ENCODE data around the gene GPR146.
"Not testable (repeated sequence)": the region's sequence is repeated elsewhere in the genome, so short reads cannot be mapped to it uniquely, and the experiment has no call there.

GPR146 gene

DNA sequence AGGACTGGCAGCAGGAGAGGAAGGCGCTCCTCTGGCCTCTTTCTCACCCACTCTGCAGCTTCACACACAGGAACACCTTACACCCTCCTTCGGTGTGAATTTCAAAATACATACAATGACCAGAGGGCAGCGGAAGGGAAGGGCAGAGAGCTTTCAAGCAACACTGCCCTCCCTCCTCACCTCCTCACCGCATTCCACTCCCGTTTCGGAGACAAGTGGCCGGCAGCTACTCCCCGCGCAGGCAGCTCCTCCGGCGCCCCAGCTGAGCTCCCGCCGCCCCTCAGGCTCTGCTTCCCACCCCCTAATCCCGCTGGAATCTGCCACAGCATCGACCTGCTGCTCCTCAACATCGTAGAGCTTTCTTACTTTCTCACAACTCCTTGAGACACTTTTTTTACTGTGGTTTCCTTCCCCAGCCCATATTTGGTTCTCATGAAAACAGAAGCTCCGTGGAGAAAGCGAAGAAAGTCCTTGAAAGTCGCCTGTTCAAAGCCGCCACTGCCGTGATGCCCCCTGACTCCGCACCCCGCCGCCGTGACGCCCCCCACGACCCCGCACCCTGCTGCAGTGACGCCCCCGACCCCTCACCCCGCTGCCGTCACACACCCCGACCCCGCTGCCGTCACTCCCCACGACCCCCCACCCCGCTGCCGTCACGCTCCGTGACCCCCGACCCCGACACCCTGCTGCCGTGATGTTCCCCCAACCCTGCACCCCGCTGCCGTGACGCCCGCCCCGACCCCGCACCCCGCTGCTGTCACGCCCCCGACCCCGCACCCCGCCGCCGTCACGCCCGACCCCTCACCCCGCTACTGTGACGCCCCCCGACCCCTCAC is 29.0 kb downstream of the GPR146 start:
- TF ChIP-seq, protein P1, sequence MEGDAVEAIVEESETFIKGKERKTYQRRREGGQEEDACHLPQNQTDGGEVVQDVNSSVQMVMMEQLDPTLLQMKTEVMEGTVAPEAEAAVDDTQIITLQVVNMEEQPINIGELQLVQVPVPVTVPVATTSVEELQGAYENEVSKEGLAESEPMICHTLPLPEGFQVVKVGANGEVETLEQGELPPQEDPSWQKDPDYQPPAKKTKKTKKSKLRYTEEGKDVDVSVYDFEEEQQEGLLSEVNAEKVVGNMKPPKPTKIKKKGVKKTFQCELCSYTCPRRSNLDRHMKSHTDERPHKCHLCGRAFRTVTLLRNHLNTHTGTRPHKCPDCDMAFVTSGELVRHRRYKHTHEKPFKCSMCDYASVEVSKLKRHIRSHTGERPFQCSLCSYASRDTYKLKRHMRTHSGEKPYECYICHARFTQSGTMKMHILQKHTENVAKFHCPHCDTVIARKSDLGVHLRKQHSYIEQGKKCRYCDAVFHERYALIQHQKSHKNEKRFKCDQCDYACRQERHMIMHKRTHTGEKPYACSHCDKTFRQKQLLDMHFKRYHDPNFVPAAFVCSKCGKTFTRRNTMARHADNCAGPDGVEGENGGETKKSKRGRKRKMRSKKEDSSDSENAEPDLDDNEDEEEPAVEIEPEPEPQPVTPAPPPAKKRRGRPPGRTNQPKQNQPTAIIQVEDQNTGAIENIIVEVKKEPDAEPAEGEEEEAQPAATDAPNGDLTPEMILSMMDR (conservative IDR thresholded peaks at IDR 0.05; ENCODE audit: low read depth, low read length): no peak
- no peak overlapping the region for H3K4me3 ChIP-seq (ENCODE audit: low read length)
- DNase-seq (ENCODE audit: low read depth): no peak

DNA sequence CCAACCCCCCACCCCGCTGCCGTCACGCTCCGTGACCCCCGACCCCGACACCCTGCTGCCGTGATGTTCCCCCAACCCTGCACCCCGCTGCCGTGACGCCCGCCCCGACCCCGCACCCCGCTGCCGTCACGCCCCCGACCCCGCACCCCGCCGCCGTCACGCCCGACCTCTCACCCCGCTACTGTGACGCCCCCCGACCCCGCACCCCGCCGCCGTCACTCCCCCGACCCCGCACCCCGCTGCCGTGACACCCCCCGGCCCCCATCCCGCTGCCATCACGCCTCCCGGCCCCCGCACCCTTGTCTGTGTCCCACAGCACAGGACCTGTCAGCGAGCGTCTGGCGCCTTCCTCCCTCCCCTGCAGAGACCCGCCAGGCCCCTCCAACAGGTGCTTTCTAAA is 29.7 kb downstream of the GPR146 start:
- not testable (repeated sequence) for DNase-seq (ENCODE audit: low read depth); H3K4me3 ChIP-seq (ENCODE audit: low read length)

DNA sequence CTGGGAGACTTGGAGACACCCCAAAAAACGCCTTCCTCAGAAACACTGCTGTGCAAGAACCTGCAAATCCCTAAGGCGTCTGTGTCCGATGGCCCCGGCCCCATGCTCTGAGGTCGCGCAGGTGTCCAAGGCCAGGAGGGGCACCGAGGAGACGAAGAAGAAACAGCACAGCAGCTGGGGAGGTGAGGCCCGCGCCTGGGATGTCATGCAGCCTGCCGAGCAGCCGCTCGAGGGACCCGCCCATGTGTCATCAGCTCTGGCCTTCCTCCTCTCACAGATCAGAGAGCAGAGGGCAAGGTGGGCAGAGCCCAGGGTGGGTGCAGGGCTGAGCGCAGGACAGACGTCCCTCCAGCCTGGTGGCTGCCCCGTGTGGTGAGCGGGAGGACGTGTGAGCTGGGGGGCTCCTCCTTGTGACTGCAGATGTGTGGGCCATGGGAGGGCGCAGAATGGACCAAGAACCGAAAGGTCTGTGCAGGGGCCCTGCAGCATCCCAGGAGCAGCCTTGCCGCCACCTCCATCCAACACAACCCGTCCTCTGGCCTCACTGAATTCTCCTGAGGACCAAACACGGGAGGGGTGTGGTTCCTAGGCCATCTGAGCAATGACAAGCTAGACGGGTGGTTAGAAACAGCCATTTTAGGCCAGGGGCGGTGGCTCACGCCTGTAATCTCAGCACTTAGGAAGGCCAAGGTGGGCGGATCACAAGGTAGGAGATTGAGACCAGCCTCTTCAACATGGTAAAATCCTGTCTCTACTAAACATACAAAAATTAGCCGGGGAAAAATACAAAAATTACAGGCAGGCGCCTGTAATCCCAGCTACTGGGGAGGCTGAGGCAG is 30.5 kb downstream of the GPR146 start:
- H3K4me3 ChIP-seq (ENCODE audit: low read length): no peak overlapping the region
- no peak for DNase-seq (ENCODE audit: low read depth)
- TF ChIP-seq, protein P1 (conservative IDR thresholded peaks at IDR 0.05; ENCODE audit: low read depth, low read length): no peak

DNA sequence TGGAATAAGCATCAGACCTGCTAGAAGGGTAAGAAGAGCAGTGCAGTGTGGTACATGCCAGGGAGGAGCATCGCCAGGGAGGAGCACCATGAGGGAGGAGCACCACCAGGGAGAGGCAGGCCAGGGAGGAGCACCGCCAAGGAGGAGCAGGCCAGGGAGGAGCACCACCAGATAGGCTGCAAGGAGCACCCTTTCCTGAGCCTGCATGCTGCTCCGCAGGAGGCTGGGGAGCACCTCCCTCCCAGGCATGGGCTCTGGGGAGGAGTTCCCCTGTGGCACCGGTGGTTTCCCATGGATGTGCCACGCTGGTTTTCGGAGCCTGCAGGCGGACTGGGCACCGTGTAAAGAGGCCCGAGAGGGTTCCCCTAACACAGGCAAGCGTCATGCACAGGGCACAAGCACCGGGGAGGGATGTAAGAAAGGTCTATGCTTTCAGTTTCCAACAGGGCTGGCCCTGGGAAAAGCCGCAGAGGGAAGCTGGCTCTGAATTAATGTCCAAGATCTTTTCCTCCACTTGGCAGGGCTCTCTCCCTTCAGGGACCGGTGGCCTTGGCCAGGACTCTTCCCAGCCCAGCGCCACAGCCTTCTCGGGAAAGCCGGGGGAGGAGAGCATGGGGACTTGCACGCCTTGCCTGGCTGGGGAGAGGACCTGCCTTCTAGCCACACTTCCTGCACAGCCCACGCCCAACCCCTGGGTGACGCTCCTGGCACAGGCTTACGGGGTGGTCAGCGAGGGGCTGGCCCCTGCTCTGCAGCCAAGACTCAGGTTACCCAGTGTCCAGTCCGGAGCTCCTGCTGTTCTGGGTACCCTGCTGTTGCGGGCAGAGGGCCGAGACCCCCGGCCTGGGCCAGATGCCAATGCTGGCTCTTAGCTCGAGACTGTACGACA is 32.1 kb downstream of the GPR146 start:
- no peak for DNase-seq (ENCODE audit: low read depth)
- TF ChIP-seq, protein P1 (conservative IDR thresholded peaks at IDR 0.05; ENCODE audit: low read depth, low read length): no peak
- H3K4me3 ChIP-seq (ENCODE audit: low read length): no peak overlapping the region

DNA sequence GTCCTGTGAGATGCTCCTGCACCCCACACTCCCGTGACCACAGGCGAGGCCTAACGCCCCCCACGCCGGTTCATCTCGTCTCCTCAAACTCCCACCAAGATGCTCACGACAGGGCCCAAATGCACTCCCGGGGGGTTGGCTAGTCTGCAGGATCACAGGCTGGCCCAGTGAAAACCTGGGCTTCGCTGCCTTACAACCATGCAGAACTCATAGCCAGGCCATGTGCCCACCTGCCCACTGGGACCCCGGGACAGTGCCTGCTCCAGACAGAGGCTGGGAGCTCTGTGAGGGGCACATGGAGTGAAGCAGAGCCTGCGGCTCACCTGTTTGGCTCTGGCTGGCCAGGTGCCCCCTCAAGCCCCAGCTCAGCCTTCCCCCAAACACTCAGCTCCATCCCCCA is 34.2 kb downstream of the GPR146 start:
- DNase-seq (ENCODE audit: low read depth): no peak
- TF ChIP-seq, protein P1 (conservative IDR thresholded peaks at IDR 0.05; ENCODE audit: low read depth, low read length): no peak

DNA sequence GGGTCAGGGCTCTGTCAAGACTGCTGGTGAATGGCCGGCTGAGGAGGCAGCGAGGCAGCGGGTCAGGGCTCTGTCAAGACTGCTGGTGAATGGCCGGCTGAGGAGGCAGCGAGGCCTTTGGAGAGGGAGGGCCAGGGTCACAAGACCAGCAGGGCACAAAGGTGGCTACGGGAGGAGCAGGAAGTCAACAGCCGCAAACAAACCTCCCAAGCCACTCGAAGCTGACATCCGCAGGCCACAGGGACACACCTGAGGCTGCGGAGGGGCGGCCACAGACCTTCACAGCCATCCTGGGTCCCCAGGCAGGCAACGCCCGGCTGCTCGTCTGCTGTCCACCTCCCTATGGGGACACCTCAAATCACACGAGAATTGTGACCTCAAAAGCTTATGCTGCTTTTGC is 34.6 kb downstream of the GPR146 start:
- TF ChIP-seq, protein P1 (conservative IDR thresholded peaks at IDR 0.05; ENCODE audit: low read depth, low read length): no peak
- H3K4me3 ChIP-seq (ENCODE audit: low read length): no peak overlapping the region
- DNase-seq (ENCODE audit: low read depth): no peak

More for the DNA sequence above, 34.2 kb downstream of the GPR146 start:
- H3K4me3 ChIP-seq (ENCODE audit: low read length): no peak overlapping the region

DNA sequence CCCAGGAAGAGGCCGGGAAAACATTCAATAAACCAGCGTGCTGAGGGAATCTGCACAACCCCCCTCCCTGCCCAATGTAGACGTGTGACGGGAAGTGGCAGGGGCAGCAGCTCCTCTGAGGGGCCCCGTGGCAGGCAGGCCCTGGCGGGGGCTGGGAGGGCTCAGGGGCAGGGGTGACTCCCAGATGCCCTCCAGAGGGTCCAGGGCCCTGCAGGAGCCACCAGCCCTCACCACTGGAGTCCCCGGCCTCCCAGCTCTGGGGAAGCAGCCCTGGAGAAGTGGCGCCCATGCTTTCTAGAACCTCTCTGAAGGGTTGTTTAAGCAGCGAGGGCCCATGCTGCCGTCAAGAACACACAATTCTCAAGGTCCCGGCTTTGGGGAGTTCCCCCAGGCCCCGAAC is 35.2 kb downstream of the GPR146 start:
- H3K4me3 ChIP-seq (ENCODE audit: low read length): no peak overlapping the region
- TF ChIP-seq, protein P1 (conservative IDR thresholded peaks at IDR 0.05; ENCODE audit: low read depth, low read length): no peak
- DNase-seq (ENCODE audit: low read depth): no peak

Data from retinal pigment epithelial cell (primary cell).